SU-DHL-6 (cell line): ENCODE measurements around the gene RASSF4.

Experiments
- CTCF ChIP-seq: fragments of 200-600 bp; sonication (generic); IDR thresholded peaks from one replicate; pipeline ENCODE4 v1.5.1; 2017; ENCODE audit warnings: antibody characterized with exemption, mild to moderate bottlenecking, low read length, moderate library complexity; ENCODE audit not compliant: insufficient read depth, poor library complexity, severe bottlenecking
- EZH2phosphoT487 ChIP-seq: fragments of 200-600 bp; sonication (generic), shearing (Covaris generic); conservative IDR thresholded peaks from 2 replicates; pipeline ENCODE4 v1.6.1; 2018; ENCODE audit warnings: mild to moderate bottlenecking, antibody characterized with exemption, low read length, moderate library complexity, mixed read lengths

DNA sequence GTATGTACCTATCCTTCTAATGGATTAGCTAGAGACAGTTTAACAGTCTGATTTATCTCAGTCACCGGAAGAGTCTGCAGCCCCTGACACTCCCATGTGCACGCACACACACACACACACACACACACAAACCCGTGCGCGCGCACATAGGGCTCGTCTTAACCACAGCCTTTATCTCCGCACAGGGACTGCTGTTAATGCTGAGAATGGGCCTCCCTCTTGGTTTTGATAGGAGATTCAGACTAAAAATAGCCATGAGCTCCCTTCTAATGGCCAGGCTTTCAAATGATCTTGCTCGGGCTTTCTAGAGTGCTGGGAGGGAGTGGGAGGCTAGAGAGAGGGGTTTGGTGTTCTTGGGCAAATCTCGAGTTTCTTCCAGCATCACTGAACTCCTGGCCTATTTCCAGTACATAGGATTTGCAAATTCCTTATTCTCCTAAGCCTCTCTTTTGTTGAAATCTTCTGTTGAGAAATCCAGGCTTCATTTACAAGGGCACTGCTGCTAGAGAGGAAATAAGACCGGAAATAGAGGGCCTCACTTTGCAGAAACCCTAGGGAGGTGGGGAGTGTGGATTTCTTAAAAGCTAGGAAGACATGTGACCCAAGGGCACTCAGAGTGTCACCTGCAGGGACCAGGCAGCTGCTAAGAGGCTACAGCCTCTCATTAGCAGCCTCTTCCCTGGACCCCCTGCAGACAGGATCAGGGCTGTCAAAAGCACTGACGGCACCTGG, 46.1 kb upstream of the RASSF4 start:
- TF ChIP-seq CTCF: no peak
- no peak for TF ChIP-seq EZH2phosphoT487
